Breast epithelium (tissue), 3 donors: ENCODE measurements around the gene MYO5A.

ENCODE experiments used
- POLR2A ChIP-seq: fragments of 450-650 bp; IDR thresholded peaks from one replicate; pipeline ENCODE4 v1.6.1; 2016; ENCODE audit warnings: antibody characterized with exemption, mild to moderate bottlenecking, moderate library complexity
- POLR2AphosphoS5 ChIP-seq, 3 donors: sonication (generic); formaldehyde crosslinking; IDR thresholded peaks; one replicate each; pipeline ENCODE4 v1.6.1; 2017; ENCODE audit warnings: antibody characterized with exemption in 3 of 3
- TF ChIP-seq, protein P1 (sequence below), 3 donors: fragments of 450-650 bp; IDR thresholded peaks; one replicate each; pipeline ENCODE4 v1.5.1; 2016 to 2017; ENCODE audit warnings: antibody characterized with exemption in 3 of 3, mild to moderate bottlenecking in 3 of 3, moderate library complexity in 3 of 3

- TF ChIP-seq, protein P1, sequence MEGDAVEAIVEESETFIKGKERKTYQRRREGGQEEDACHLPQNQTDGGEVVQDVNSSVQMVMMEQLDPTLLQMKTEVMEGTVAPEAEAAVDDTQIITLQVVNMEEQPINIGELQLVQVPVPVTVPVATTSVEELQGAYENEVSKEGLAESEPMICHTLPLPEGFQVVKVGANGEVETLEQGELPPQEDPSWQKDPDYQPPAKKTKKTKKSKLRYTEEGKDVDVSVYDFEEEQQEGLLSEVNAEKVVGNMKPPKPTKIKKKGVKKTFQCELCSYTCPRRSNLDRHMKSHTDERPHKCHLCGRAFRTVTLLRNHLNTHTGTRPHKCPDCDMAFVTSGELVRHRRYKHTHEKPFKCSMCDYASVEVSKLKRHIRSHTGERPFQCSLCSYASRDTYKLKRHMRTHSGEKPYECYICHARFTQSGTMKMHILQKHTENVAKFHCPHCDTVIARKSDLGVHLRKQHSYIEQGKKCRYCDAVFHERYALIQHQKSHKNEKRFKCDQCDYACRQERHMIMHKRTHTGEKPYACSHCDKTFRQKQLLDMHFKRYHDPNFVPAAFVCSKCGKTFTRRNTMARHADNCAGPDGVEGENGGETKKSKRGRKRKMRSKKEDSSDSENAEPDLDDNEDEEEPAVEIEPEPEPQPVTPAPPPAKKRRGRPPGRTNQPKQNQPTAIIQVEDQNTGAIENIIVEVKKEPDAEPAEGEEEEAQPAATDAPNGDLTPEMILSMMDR (IDR thresholded peaks at IDR 0.05) = no peak
- no peak for TF ChIP-seq POLR2A
- TF ChIP-seq POLR2AphosphoS5 (IDR thresholded peaks at IDR 0.05) = no peak
Observed at GRCh38 chr15:52352086-52352485, 176.6 kb downstream of the MYO5A start.
